Erythroblast (primary cell): ENCODE data around the gene IDE.
"Not testable (repeated sequence)": the region's sequence is repeated elsewhere in the genome, so short reads cannot be mapped to it uniquely, and the experiment has no call there.

ENCODE experiments used
- DNase-seq, 2 experiments: peaks; one replicate each; lab custom pipeline; 2025; lab: John Stamatoyannopoulos, UW
- GATA1 ChIP-seq: IDR thresholded peaks from 2 replicates; pipeline ENCODE4 v1.6.1; 2011; ENCODE audit warnings: low read depth, mild to moderate bottlenecking, control low read depth, low read length, moderate library complexity
- POLR2A ChIP-seq: IDR thresholded peaks from 2 replicates; pipeline ENCODE4 v1.6.1; 2011; ENCODE audit warnings: mild to moderate bottlenecking, low read length

Gene IDE

DNA sequence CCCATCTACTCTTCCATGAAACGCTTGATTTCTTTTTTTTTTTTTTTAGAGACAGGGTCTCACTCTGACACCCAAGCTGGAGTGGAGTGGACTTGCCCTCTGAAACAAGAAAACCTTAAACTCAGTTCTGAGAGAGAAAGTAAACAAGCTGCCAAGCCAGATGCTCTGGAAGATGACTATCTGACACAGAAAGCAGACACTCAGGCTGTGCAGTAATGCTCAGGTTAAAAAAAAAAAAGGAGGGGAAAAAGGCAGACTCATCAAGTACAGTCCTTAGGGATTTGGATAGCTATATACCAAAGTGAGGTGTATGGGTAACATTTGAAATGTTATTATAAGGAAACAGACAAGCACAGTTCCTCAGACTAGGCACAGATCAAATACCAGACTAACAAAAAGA is 80.5 kb downstream of the IDE start:
- DNase-seq: no peak
- no peak for TF ChIP-seq POLR2A
- no peak for TF ChIP-seq GATA1

DNA sequence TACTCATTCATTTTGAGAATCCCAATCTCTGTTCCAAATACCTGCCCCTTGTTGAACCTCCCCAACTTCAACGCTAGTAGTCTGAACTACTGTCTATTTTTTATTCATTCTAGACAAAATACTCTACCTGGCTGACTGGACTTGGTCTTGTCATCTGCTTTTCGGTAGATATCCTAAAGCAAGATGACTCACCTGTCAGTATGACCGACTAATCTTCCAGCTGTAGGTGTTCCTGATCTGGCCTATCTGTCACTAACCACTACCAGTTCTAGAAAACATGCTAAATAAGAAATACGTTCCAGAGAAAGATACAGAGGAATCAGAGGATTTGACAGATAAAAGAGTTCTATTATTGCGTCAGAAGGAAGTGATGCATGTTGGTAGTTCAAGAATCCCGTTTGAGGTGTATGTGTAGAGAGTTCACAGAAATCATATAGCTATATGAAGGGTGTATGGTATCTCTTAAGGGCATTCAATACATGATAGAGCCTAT is 81.1 kb downstream of the IDE start:
- no peak for DNase-seq
- TF ChIP-seq POLR2A (no peak), GATA1 (no peak)

DNA sequence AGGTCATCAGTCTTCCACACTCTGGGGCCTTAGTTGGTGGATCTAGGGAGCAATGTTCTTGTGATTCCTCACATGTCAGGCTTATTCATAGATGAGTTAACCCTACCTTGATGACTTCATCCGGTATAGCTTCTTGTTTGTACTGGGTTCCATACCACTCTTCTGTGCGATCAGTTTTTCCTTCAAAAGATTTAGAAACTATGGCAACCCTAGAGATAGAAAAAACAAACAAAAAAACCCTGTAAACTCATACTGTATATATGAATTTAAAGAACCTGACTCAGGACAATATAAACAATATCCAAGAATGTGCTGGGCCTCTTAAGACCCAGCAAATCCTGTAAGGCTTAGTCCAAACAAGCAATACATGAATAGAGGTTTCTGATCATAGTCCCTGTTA is 83.5 kb downstream of the IDE start:
- no peak for DNase-seq
- TF ChIP-seq GATA1: no peak
- no peak for TF ChIP-seq POLR2A

- peak; percentile 42 to 48 for DNase-seq
- TF ChIP-seq GATA1 (no peak), POLR2A (no peak)
Measured at GRCh38 chr10:92486637-92487036, 87.3 kb downstream of the IDE start.

DNA sequence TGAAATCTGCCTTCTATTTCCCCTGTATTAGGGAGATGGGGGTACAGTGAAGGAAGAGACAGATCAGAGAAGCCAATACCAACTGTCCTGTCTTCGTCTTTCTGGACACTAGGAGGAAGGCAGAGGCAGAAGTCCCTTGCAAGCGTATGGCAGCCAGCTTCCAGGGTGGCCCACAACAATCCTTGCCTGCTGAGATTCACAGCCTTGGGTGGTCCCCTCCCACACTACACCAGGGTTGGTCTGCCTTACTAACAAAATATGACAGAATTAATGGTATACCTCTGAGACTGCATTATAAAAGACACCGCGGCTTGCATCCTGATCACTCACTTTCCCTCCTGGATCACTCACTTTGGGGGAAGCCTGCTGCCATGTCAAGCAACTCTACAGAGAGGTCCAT is 90.4 kb downstream of the IDE start:
- TF ChIP-seq POLR2A (no peak), GATA1 (no peak)
- DNase-seq: no peak

DNA sequence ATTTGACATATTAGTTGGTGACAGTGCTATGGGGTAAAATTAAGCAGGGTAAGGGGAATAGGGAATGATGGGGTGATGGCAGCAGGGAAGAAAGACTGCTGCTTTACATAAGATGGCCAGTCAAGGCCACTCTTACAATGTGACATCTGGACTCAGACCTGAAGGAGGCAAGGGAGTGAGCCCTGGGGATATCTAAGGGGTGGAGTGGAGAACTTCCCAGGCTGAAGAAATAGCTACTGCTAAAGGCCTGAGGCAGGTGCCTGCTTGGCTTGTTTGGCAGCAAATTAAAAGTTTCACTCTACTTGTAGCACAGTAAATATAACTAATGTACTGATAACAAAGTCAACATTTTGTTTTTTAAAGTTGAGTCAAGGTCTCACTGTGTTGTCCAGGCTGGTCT is 93.5 kb downstream of the IDE start:
- no peak for DNase-seq
- no peak for TF ChIP-seq POLR2A
- no peak for TF ChIP-seq GATA1

DNA sequence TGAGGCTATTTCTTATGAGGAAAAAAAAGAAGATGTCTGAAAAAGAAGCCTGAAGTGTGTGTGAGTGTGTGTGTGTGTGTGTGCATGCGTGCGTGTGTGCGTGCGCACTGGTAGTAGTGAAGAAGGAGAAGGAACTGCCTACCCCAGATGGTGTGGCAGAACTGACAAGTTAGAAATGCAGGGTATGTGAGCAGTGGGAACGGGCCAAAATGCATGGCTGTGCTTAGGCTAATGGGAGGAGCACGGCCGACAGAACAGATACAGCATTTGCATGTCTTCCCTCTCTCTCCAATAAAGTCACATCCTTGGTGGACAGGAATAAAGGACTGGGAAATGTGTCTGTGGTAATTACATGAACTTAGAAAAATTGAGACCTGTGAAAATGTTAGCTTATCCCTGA is 94.3 kb downstream of the IDE start:
- TF ChIP-seq GATA1 (no peak), POLR2A (no peak)
- DNase-seq: no peak

- no peak for DNase-seq
- no peak for TF ChIP-seq POLR2A
- TF ChIP-seq GATA1: no peak
Measured at GRCh38 chr10:92478536-92478935, 95.4 kb downstream of the IDE start.

- no peak for DNase-seq
- no peak for TF ChIP-seq GATA1
- no peak for TF ChIP-seq POLR2A
Measured at GRCh38 chr10:92475357-92475868, 98.5 kb downstream of the IDE start.

GRCh38 chr10:92470026-92470425 is 103.9 kb downstream of the IDE start:
- no peak for DNase-seq
- TF ChIP-seq POLR2A (no peak), GATA1 (no peak)

- no peak for TF ChIP-seq POLR2A
- no peak for TF ChIP-seq GATA1
- DNase-seq: peak in 1 of 2 experiments; percentile 9
Measured at GRCh38 chr10:92464364-92464763, 109.5 kb downstream of the IDE start.

DNA sequence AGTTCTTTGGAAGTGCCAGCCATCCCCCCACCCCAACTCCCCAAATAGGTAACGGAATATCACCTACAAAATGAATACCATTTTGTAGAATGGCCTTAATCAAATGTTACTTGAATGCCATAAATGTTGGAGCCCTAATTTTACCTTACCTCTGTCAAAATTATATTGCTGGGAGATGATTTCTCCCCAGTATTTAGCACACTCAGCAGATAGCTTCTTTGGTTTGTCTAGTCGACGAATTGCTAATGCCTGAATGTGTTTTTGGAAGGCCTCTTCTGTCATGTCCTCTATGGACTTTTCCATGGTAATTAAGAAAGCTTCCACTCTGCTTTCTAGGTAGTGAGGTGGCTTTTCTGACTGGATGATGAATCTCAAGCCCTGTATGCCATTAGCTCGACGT is 110.3 kb downstream of the IDE start:
- TF ChIP-seq GATA1: no peak
- TF ChIP-seq POLR2A: no peak
- DNase-seq: no peak

- not testable (repeated sequence) for DNase-seq
Measured at GRCh38 chr10:92454955-92455354, 118.9 kb downstream of the IDE start.

DNA sequence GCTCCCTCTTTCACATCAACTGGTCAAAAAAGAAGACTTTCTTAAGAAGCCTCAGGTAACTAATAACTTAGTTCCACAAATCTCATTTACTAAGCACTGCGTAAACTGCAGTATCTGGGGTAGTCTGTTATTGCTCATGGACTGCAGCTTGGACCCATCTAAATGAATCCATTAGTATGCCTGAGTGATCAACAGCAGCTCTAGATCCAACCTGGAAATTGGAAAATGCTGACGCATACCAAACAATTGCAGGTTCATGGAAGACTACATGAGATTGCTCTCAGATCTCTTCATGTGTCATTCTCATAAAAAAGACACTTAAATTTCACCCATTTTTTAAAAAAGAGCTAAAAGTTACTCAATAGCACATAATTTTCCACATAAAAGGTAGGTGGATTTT is 121.6 kb downstream of the IDE start:
- DNase-seq: no peak
- TF ChIP-seq GATA1 (no peak), POLR2A (no peak)

DNA sequence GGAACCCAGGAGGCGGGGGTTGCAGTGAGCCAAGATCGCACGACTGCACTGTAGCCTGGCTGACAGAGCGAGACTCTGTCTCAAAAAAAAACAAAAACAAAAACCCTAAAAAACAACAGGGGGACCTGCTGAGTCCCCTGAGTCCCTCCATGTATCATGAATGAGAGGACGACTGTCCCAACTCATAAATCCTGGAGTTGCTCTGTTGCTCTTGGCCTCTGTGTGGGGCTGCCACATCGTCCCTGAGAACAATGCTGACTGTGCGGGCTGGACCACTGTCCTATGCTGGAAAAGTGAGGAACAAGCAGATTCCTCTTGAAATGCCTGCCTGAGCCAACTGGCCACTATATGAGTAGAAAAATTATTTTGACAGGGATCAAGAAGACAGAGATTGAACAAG is 122.5 kb downstream of the IDE start:
- TF ChIP-seq POLR2A (no peak), GATA1 (no peak)
- DNase-seq: no peak

GRCh38 chr10:92450896-92451295 is 123.0 kb downstream of the IDE start:
- no peak for TF ChIP-seq GATA1
- TF ChIP-seq POLR2A: no peak
- DNase-seq: no peak
